Measurements from ENCODE around the gene OCIAD2. TPM values are rescaled to one million over a fixed set of nuclear protein-coding genes. Genes with fewer than 3 reads are reported as not detected.
A peak's percentile ranks its signal among the peaks of the same experiment; 100 is the strongest.

OCIAD2 gene
- total RNA-seq, 6 experiments from 2014 or later: 1.0 to 17.3 (median 2.3) TPM

GRCh38 chr4:48907706-48908477, 1.3 kb upstream of the OCIAD2 start:
- Mint-ChIP-seq H3K4me3 (no peak overlapping the region), H3K4me1 (ENCODE audit: low read depth) (peaks cover 56% of the 10 kb centered on the region), H3K9me3 (no peaks in the 10 kb centered on the region), H3K27ac (peak overlapping the region; percentile 41; the same call in 1 of the 2 replicates), H3K36me3 (ENCODE audit: low read depth) (no peaks in the 10 kb centered on the region), H3K27me3 (ENCODE audit: insufficient read depth) (peaks cover 6% of the 10 kb centered on the region; the same call in 1 of the 2 replicates)
- TF ChIP-seq, protein P1, sequence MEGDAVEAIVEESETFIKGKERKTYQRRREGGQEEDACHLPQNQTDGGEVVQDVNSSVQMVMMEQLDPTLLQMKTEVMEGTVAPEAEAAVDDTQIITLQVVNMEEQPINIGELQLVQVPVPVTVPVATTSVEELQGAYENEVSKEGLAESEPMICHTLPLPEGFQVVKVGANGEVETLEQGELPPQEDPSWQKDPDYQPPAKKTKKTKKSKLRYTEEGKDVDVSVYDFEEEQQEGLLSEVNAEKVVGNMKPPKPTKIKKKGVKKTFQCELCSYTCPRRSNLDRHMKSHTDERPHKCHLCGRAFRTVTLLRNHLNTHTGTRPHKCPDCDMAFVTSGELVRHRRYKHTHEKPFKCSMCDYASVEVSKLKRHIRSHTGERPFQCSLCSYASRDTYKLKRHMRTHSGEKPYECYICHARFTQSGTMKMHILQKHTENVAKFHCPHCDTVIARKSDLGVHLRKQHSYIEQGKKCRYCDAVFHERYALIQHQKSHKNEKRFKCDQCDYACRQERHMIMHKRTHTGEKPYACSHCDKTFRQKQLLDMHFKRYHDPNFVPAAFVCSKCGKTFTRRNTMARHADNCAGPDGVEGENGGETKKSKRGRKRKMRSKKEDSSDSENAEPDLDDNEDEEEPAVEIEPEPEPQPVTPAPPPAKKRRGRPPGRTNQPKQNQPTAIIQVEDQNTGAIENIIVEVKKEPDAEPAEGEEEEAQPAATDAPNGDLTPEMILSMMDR (IDR thresholded peaks at IDR 0.05): no peak
- DNase-seq: no peak

GRCh38 chr4:48905363-48906015, 1.1 kb downstream of the OCIAD2 start:
- H3K27ac Mint-ChIP-seq: no peak overlapping the region
- H3K9me3 Mint-ChIP-seq: no peaks in the 10 kb centered on the region
- peaks cover 4% of the 10 kb centered on the region; the same call in 1 of the 2 replicates for H3K27me3 Mint-ChIP-seq (ENCODE audit: insufficient read depth)
- TF ChIP-seq, protein P1 (IDR thresholded peaks at IDR 0.05): peak; percentile 28
- H3K36me3 Mint-ChIP-seq (ENCODE audit: low read depth): no peaks in the 10 kb centered on the region
- DNase-seq: no peak
- no peak overlapping the region for H3K4me3 Mint-ChIP-seq
- peaks cover 55% of the 10 kb centered on the region for H3K4me1 Mint-ChIP-seq (ENCODE audit: low read depth)

- Mint-ChIP-seq H3K27ac (no peak overlapping the region; the same call in 1 of the 2 replicates), H3K9me3 (no peaks in the 10 kb centered on the region), H3K27me3 (ENCODE audit: insufficient read depth) (peaks cover 4% of the 10 kb centered on the region; the same call in 1 of the 2 replicates), H3K4me3 (no peak overlapping the region), H3K4me1 (ENCODE audit: low read depth) (peaks cover 55% of the 10 kb centered on the region), H3K36me3 (ENCODE audit: low read depth) (no peaks in the 10 kb centered on the region)
- DNase-seq: no peak
- TF ChIP-seq, protein P1 (IDR thresholded peaks at IDR 0.05): no peak
Observed at GRCh38 chr4:48904541-48905142, 1.9 kb downstream of the OCIAD2 start.

GRCh38 chr4:48904101-48904500, 2.5 kb downstream of the OCIAD2 start:
- H3K27me3 Mint-ChIP-seq (ENCODE audit: insufficient read depth): peaks cover 4% of the 10 kb centered on the region; the same call in 1 of the 2 replicates
- no peak overlapping the region for H3K27ac Mint-ChIP-seq
- H3K4me1 Mint-ChIP-seq (ENCODE audit: low read depth): peaks cover 55% of the 10 kb centered on the region
- H3K4me3 Mint-ChIP-seq: no peak overlapping the region
- no peak for DNase-seq
- TF ChIP-seq, protein P1 (IDR thresholded peaks at IDR 0.05): no peak
- no peaks in the 10 kb centered on the region for H3K9me3 Mint-ChIP-seq
- no peaks in the 10 kb centered on the region for H3K36me3 Mint-ChIP-seq (ENCODE audit: low read depth)

DNA sequence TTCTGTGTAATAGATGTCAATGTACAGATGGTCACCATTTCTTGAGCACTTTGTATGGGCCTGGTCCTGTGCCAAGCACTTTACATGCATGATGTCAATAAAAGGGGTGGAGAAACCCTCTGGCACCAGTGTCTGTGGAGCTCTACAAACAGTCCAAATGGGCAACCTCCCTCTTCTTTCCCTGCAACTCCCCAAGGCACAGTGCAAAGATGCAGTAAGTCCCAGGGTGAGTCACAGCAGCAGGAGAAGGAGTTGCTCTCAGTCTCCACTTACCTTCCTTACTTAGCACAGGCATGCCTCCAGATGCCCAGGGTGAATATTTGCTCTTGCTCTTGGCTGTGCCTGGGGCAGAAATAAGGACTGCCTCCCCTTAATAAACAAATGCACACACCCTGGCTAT, 4.3 kb downstream of the OCIAD2 start:
- Mint-ChIP-seq H3K4me3 (no peak overlapping the region), H3K27ac (no peak overlapping the region), H3K4me1 (ENCODE audit: low read depth) (peaks cover 52% of the 10 kb centered on the region), H3K9me3 (no peaks in the 10 kb centered on the region), H3K27me3 (ENCODE audit: insufficient read depth) (peaks cover 1% of the 10 kb centered on the region; the same call in 1 of the 2 replicates), H3K36me3 (ENCODE audit: low read depth) (no peaks in the 10 kb centered on the region)
- DNase-seq: peak; percentile 32
- TF ChIP-seq, protein P1 (IDR thresholded peaks at IDR 0.05): no peak

All from HFFc6 (cell line).